A549 (cell line): ENCODE results near the gene TBL1X. TPM values are rescaled to one million over a fixed set of nuclear protein-coding genes. Genes with fewer than 3 reads are reported as not detected.

Experiments used
- ATAC-seq, 2 experiments: fragments of 200-7000 bp in 1 of 2; fragments of >200 bp in 1 of 2; cut with Nextera tagmentation in 1 of 2; cut with Tn5 transposase in 1 of 2; 3 replicates each; pipeline versions ENCODE4 v1.8.0 to v1.9.1; 2018 to 2020; ENCODE audit warnings: mild to moderate bottlenecking in 1 of 2, moderate library complexity in 1 of 2
- CTCF ChIA-PET: fragments of 300-600 bp; sonication (Branson Sonifier 250); formaldehyde crosslinking; extraction: SDS; loops from one replicate; lab custom pipeline; 2021; ENCODE audit warnings: antibody characterized with exemption, inconsistent platforms; lab: Yijun Ruan, JAX
- POLR2A ChIA-PET: fragments of 350-600 bp; formaldehyde crosslinking; extraction: SDS; loops from one replicate; lab custom pipeline; 2021; ENCODE audit warnings: antibody characterized with exemption, inconsistent platforms; lab: Yijun Ruan, JAX
- DNase-seq, 2 experiments: peaks; one replicate each; pipeline versions ENCODE4 v3.0.0 to v3.0.0-alpha.2; 2011 to 2016; ENCODE audit warnings: low read depth in 1 of 2, low spot score in 1 of 2
- FAIRE-seq: peaks from 2 replicates; lab custom pipeline; 2011; peaks lifted over from hg19 to GRCh38; lab: Jason Lieb, UNC
- H3K27ac ChIP-seq, 2 experiments: fragments of >200 bp; sonication (Bioruptor Twin); formaldehyde crosslinking; 3 replicates each; pipeline ENCODE4 v1.5.1; 2016 to 2017
- H3K4me1 ChIP-seq: fragments of >200 bp; sonication (Bioruptor Twin); formaldehyde crosslinking; 3 replicates; pipeline ENCODE4 v1.6.1; 2016
- H3K4me2 ChIP-seq: fragments of >200 bp; sonication (Bioruptor Twin); formaldehyde crosslinking; 3 replicates; pipeline ENCODE4 v1.6.1; 2016
- H3K4me3 ChIP-seq: fragments of >200 bp; sonication (Bioruptor Twin); formaldehyde crosslinking; 3 replicates; pipeline ENCODE4 v1.5.1; 2016
- H3K9me3 ChIP-seq: fragments of >200 bp; sonication (Bioruptor Twin); formaldehyde crosslinking; 3 replicates; pipeline ENCODE4 v1.6.1; 2016
- BCL3 ChIP-seq: fragments of >200 bp; sonication (Bioruptor Twin); formaldehyde crosslinking; IDR thresholded peaks from 3 replicates; pipeline ENCODE4 v1.6.1; 2016
- BHLHE40 ChIP-seq: IDR thresholded peaks from 2 replicates; pipeline ENCODE4 v1.6.1; 2012; ENCODE audit warnings: low read depth, low read length, inconsistent platforms
- CBX8 ChIP-seq: fragments of 200-600 bp; sonication (generic); IDR thresholded peaks from 2 replicates; pipeline ENCODE4 v1.6.1; 2016
- CEBPB ChIP-seq, 2 experiments: fragments of >200 bp in 1 of 2; sonication (Bioruptor Twin) in 1 of 2; formaldehyde crosslinking in 1 of 2; IDR thresholded peaks; 2 replicates each; pipeline ENCODE4 v1.6.1; 2012 to 2016
- CHD2 ChIP-seq: fragments of 150-350 bp; IDR thresholded peaks from 2 replicates; pipeline ENCODE4 v1.6.1; 2014; ENCODE audit warnings: low read length; ENCODE audit not compliant: partially characterized antibody
- CHD4 ChIP-seq: fragments of 200-600 bp; sonication (generic); IDR thresholded peaks from 2 replicates; pipeline ENCODE4 v1.6.1; 2016; ENCODE audit warnings: antibody characterized with exemption, mild to moderate bottlenecking, borderline replicate concordance
- EHF ChIP-seq: fragments of 250-450 bp; sonication (Bioruptor Pico); IDR thresholded peaks from 2 replicates; pipeline ENCODE4 v1.5.0; 2020; ENCODE audit warnings: mild to moderate bottlenecking
- ELK1 ChIP-seq: fragments of 150-350 bp; IDR thresholded peaks from 2 replicates; pipeline ENCODE4 v1.6.1; 2014; ENCODE audit warnings: low read depth, mild to moderate bottlenecking, low read length
- FOSL2 ChIP-seq, 2 experiments: fragments of 450-650 bp in 1 of 2; fragments of >200 bp in 1 of 2; sonication (Bioruptor Twin) in 1 of 2; formaldehyde crosslinking; IDR thresholded peaks; 2 replicates each; pipeline versions ENCODE4 v1.5.0 to v1.6.1; 2016 to 2020; ENCODE audit warnings: mild to moderate bottlenecking in 1 of 2, moderate library complexity in 1 of 2
- HOXA7 ChIP-seq: fragments of 250-450 bp; sonication (Bioruptor Pico); IDR thresholded peaks from 2 replicates; pipeline ENCODE4 v1.5.0; 2020; ENCODE audit warnings: mild to moderate bottlenecking, moderate library complexity
- JUNB ChIP-seq: fragments of >200 bp; sonication (Bioruptor Twin); formaldehyde crosslinking; IDR thresholded peaks from 2 replicates; pipeline ENCODE4 v1.6.1; 2016
- MAZ ChIP-seq: fragments of 150-350 bp; IDR thresholded peaks from 2 replicates; pipeline ENCODE4 v1.6.1; 2014; ENCODE audit warnings: antibody characterized with exemption, low read depth, low read length, borderline replicate concordance
- MYC ChIP-seq: IDR thresholded peaks from 2 replicates; pipeline ENCODE4 v1.6.1; 2012; ENCODE audit warnings: mild to moderate bottlenecking, inconsistent platforms, low read length, improper control_type of control experiment, borderline replicate concordance
- NR3C1 ChIP-seq: fragments of >200 bp; sonication (Bioruptor Twin); formaldehyde crosslinking; IDR thresholded peaks from 3 replicates; pipeline ENCODE4 v1.6.1; 2017
- PBX3 ChIP-seq: IDR thresholded peaks from 2 replicates; pipeline ENCODE4 v1.6.1; 2012
- POLR2AphosphoS2 ChIP-seq: conservative IDR thresholded peaks from 2 replicates; pipeline ENCODE4 v1.6.1; 2012; ENCODE audit warnings: low read length, improper control_type of control experiment, inconsistent platforms
- RAD21 ChIP-seq, 2 experiments: fragments of >200 bp in 1 of 2; sonication (Bioruptor Twin) in 1 of 2; formaldehyde crosslinking in 1 of 2; IDR thresholded peaks in 1 of 2; conservative IDR thresholded peaks in 1 of 2; 2 replicates in 1 of 2; 3 replicates in 1 of 2; pipeline ENCODE4 v1.6.1; 2012 to 2018; ENCODE audit warnings: inconsistent platforms in 1 of 2
- RCOR1 ChIP-seq: fragments of 150-350 bp; IDR thresholded peaks from 2 replicates; pipeline ENCODE4 v1.6.1; 2014; ENCODE audit warnings: antibody characterized with exemption, low read length, low read depth
- REST ChIP-seq: fragments of 200-600 bp; sonication (generic); IDR thresholded peaks from 2 replicates; pipeline ENCODE4 v1.6.1; 2016; ENCODE audit warnings: antibody characterized with exemption, mild to moderate bottlenecking, moderate library complexity
- SMC3 ChIP-seq: fragments of >200 bp; sonication (Bioruptor Twin); formaldehyde crosslinking; IDR thresholded peaks from 3 replicates; pipeline ENCODE4 v1.6.1; 2018; ENCODE audit warnings: inconsistent platforms
- SREBF2 ChIP-seq: fragments of 450-650 bp; IDR thresholded peaks from 2 replicates; pipeline ENCODE4 v1.6.1; 2014; ENCODE audit warnings: mild to moderate bottlenecking, moderate library complexity
- TFCP2L1 ChIP-seq: fragments of 250-450 bp; sonication (Bioruptor Pico); IDR thresholded peaks from 2 replicates; pipeline ENCODE4 v1.5.0; 2021; ENCODE audit warnings: mild to moderate bottlenecking
- WGBS: methylation state at CpG from one replicate; pipeline ENCODE4 v1.1.6; 2017; ENCODE audit errors: missing lambda C conversion rate; 5-methylcytosine and 5-hydroxymethylcytosine counted together
- polyA plus RNA-seq, 4 experiments: library from polyadenylated mRNA; depleted of rRNA in 3 of 4; stranded (reverse); fragments of >200 nt; fragmentation: RNase III in 1 of 4; extraction: RNeasy Plus Mini Kit Qiagen cat#74134 plus additional on column Dnase treatment in 1 of 4; gene quantifications; 2 replicates in 3 of 4; 3 replicates in 1 of 4; pipeline ENCODE4 v1.2.3, GENCODE V29; 2011 to 2017

The TBL1X gene
- polyA plus RNA-seq, 2 of the 4 experiments (the other 2 are of a cell fraction) = 14.6 to 18.0 TPM

- ChIA-PET POLR2A (no interaction called here), CTCF (no interaction called here)
- Histone ChIP-seq H3K27ac (no peak overlapping the region), H3K4me1 (peaks cover 31% of the 10 kb centered on the region), H3K9me3 (no peaks in the 10 kb centered on the region), H3K4me3 (no peak overlapping the region), H3K4me2 (peak overlapping the region; percentile 78)
- no peak for FAIRE-seq
- WGBS = 83% methylated on average over 7 of the region's 11 CpGs
- DNase-seq = no peak
- no peak for TF ChIP-seq CEBPB (IDR thresholded peaks at IDR 0.05)
- no peak for TF ChIP-seq PBX3
- TF ChIP-seq CBX8 = no peak
- no peak for TF ChIP-seq EHF
- TF ChIP-seq SREBF2 = no peak
- ATAC-seq = no peak
Observed at GRCh38 chrX:9467146-9467545, 2.3 kb downstream of the TBL1X start.

GRCh38 chrX:9467751-9468150 lies 2.9 kb downstream of the TBL1X start:
- TF ChIP-seq CHD4 (no peak), JUNB (no peak), MAZ (no peak), NR3C1 (no peak), TFCP2L1 (CRISPR knock-in tag) (no peak), CHD2 (no peak), POLR2AphosphoS2 (no peak), HOXA7 (CRISPR knock-in tag) (no peak), RAD21 (conservative IDR thresholded peaks at IDR 0.05 in 1 of 2, IDR thresholded peaks at IDR 0.05 in 1 of 2) (no peak), BHLHE40 (no peak), FOSL2 (IDR thresholded peaks at IDR 0.05) (no peak), FOSL2 (CRISPR knock-in tag; IDR thresholded peaks at IDR 0.05) (no peak), SMC3 (no peak), MYC (no peak), BCL3 (no peak), ELK1 (no peak), REST (no peak), RCOR1 (no peak)
- no peak for DNase-seq
- no peak for ATAC-seq
- Histone ChIP-seq H3K4me2 (no peak overlapping the region), H3K4me1 (peaks cover 25% of the 10 kb centered on the region), H3K9me3 (no peaks in the 10 kb centered on the region), H3K4me3 (no peak overlapping the region), H3K27ac (no peak overlapping the region)
- ChIA-PET CTCF (no interaction called here), POLR2A (no interaction called here)
- WGBS = 91% methylated on average over 11 of the region's 11 CpGs
- FAIRE-seq = no peak
